Measurements from ENCODE around the gene TNFAIP8L3. TPM values are rescaled to one million over a fixed set of nuclear protein-coding genes. Genes with fewer than 3 reads are reported as not detected.

Gene TNFAIP8L3
- total RNA-seq, 1 donor from 2014 or later, result not detected

DNA sequence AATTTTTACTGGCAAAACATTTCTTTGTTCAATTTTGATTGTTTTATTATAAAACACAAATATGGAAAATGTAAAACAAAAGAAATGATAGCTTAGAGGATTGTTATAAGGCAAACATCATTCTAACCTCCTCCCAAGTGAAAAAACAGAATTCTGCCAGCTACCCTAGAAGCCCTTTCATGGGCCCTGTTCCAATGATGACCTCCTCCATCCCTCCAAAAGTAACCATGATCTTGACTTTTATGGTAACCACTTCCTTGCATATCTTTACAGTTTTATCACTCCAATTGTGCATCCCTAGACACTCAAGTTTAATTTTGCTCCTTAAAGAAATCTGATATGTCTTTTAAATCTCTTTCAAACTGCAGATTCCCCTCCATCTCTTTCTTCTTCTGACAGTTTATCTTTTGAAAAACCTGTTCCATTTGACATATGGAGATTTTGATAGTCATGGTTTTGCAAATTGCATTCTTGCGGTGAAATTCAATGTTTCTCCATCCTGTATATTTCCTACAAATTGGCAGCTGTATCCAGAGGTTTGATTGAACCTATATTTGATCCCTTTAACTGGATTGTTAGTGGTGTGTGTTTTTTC, 27.0 kb upstream of the TNFAIP8L3 start:
- TF ChIP-seq, protein P1, sequence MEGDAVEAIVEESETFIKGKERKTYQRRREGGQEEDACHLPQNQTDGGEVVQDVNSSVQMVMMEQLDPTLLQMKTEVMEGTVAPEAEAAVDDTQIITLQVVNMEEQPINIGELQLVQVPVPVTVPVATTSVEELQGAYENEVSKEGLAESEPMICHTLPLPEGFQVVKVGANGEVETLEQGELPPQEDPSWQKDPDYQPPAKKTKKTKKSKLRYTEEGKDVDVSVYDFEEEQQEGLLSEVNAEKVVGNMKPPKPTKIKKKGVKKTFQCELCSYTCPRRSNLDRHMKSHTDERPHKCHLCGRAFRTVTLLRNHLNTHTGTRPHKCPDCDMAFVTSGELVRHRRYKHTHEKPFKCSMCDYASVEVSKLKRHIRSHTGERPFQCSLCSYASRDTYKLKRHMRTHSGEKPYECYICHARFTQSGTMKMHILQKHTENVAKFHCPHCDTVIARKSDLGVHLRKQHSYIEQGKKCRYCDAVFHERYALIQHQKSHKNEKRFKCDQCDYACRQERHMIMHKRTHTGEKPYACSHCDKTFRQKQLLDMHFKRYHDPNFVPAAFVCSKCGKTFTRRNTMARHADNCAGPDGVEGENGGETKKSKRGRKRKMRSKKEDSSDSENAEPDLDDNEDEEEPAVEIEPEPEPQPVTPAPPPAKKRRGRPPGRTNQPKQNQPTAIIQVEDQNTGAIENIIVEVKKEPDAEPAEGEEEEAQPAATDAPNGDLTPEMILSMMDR (IDR thresholded peaks at IDR 0.05), result no peak
- ATAC-seq (ENCODE audit: low read depth) (no peak), DNase-seq (no peak)
- Mint-ChIP-seq H3K36me3 (ENCODE audit: low read depth) (no peaks in the 10 kb centered on the region), H3K27me3 (peaks cover 14% of the 10 kb centered on the region), H3K9me3 (peaks cover 5% of the 10 kb centered on the region), H3K4me3 (no peak overlapping the region), H3K4me1 (no peaks in the 10 kb centered on the region), H3K27ac (no peak overlapping the region)
- POLR2A ChIA-PET, result no interaction called here
- intact Hi-C loops (cut with micrococcal nuclease), result no loop called here
- CTCF ChIA-PET, result no interaction called here

DNA sequence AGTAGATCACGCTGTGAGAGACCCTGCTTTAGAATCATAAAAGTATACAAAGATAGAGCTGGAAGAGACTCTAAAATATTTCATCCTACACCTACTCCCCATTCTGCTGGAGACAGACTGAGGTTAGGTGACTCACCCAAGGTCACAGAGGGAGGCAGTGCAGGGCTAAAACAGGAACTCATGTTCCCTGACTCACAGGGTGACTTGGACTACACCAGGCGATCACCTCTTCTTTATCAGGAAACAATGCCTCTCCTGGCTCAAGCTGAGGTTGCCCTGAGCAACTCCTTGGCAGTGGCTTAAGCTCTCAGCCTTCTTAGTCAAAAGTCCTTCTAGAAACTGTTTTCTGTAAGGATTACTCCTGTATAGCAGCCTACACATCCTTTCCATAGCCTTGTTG, 26.4 kb upstream of the TNFAIP8L3 start:
- H3K27me3 Mint-ChIP-seq, result peaks cover 14% of the 10 kb centered on the region
- no peak overlapping the region for H3K27ac Mint-ChIP-seq
- H3K4me3 Mint-ChIP-seq, result no peak overlapping the region
- ATAC-seq (ENCODE audit: low read depth), result no peak
- TF ChIP-seq, protein P1 (IDR thresholded peaks at IDR 0.05), result no peak
- POLR2A ChIA-PET, result no interaction called here
- CTCF ChIA-PET, result no interaction called here
- DNase-seq, result no peak
- intact Hi-C loops (cut with micrococcal nuclease), result no loop called here
- no peaks in the 10 kb centered on the region for H3K4me1 Mint-ChIP-seq
- H3K9me3 Mint-ChIP-seq, result peaks cover 5% of the 10 kb centered on the region
- H3K36me3 Mint-ChIP-seq (ENCODE audit: low read depth), result no peaks in the 10 kb centered on the region

DNA sequence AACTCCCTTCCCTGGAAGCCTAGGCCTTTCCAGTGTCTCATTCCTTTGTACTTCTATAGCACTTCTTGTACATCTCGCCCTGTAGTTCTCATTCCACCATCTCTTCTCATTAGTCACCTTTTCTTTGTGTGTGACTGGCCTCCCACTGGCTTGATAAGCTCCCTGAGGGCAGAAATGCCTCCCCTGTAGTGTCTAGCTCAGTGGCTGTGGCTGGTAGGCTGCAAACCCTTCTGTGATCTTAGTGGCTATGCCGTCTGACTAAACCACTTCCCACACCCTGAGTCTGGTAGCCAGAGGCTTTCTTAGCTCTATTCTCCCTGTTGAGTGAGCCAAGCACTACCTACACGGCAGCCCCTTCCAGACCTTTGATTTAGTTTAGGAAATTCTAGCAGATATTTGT, 24.4 kb upstream of the TNFAIP8L3 start:
- ATAC-seq (ENCODE audit: low read depth), result no peak
- ChIA-PET CTCF (no interaction called here), POLR2A (no interaction called here)
- TF ChIP-seq, protein P1 (IDR thresholded peaks at IDR 0.05), result no peak
- no peaks in the 10 kb centered on the region for H3K36me3 Mint-ChIP-seq (ENCODE audit: low read depth)
- no peak for DNase-seq
- H3K27ac Mint-ChIP-seq, result no peak overlapping the region
- no peak overlapping the region for H3K4me3 Mint-ChIP-seq
- H3K4me1 Mint-ChIP-seq, result no peaks in the 10 kb centered on the region
- peaks cover 13% of the 10 kb centered on the region for H3K27me3 Mint-ChIP-seq
- peaks cover 5% of the 10 kb centered on the region for H3K9me3 Mint-ChIP-seq
- intact Hi-C loops (cut with micrococcal nuclease), result no loop called here

DNA sequence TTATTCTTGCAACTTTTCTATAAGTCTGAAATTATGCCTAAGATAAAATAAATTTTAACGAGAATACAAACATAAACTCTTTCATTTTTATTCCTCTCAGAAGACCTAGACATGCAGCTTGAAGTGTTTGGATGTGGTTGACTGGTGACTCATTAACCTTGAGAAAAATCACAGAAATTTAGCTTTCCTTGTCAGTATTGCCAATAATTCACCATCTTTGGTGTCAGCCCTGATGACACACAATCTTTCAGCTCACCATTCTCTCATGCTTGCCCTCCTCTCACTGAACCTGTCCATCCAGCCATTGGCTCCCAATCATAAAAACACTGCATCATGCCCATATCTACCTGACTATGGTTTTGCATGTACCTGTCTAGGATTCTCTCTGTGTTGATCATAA, 22.6 kb upstream of the TNFAIP8L3 start:
- ChIA-PET CTCF (no interaction called here), POLR2A (no interaction called here)
- intact Hi-C loops (cut with micrococcal nuclease), result no loop called here
- ATAC-seq (ENCODE audit: low read depth) (no peak), DNase-seq (no peak)
- H3K4me3 Mint-ChIP-seq, result no peak overlapping the region
- no peak overlapping the region for H3K27ac Mint-ChIP-seq
- H3K27me3 Mint-ChIP-seq, result peaks cover 13% of the 10 kb centered on the region
- H3K9me3 Mint-ChIP-seq, result peaks cover 3% of the 10 kb centered on the region
- H3K4me1 Mint-ChIP-seq, result no peaks in the 10 kb centered on the region
- TF ChIP-seq, protein P1 (IDR thresholded peaks at IDR 0.05), result no peak
- no peaks in the 10 kb centered on the region for H3K36me3 Mint-ChIP-seq (ENCODE audit: low read depth)

DNA sequence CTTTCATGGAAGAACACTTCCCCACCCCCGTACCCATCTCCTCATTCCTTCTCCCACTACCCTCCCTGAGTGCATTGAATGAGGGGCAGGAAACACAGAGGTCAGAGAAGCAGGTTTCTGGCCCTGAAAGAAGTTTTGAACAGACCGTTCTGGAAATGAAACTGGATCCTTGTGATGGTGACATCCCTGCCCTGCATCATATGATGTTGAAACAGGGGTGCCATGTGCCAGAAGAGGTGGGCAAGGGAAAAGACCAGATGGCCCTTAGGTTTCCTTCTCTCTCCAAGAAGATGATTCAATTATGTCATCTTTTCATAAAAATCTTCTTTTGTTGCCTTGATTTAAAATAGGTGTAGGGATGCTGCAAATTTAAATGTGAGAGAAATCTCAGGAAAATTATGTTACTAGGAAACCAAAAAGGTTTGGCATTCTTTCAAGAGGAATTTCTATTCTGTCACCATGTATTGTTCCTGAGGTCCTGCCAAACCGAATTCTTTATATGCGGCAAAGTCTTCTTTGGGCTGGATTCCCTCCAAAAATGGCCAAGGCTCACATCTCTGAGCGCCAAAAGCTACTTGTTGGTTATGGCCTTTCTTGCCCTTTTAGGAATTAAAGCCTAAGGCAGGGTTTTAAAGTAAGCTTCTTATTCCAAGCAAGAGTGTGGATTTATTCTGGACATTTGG, 19.9 kb upstream of the TNFAIP8L3 start:
- no peak for ATAC-seq (ENCODE audit: low read depth)
- H3K36me3 Mint-ChIP-seq (ENCODE audit: low read depth), result no peaks in the 10 kb centered on the region

More for the DNA sequence above, 19.9 kb upstream of the TNFAIP8L3 start:
- Mint-ChIP-seq H3K27me3 (peaks cover 11% of the 10 kb centered on the region), H3K4me3 (no peak overlapping the region), H3K4me1 (no peaks in the 10 kb centered on the region), H3K9me3 (peaks cover 3% of the 10 kb centered on the region), H3K27ac (no peak overlapping the region)
- intact Hi-C loops (cut with micrococcal nuclease), result no loop called here
- DNase-seq, result no peak
- TF ChIP-seq, protein P1 (IDR thresholded peaks at IDR 0.05), result no peak
- ChIA-PET POLR2A (no interaction called here), CTCF (no interaction called here)

Data from activated B cell treated with CpG ODN at 0.5 μM for 24 hours (primary cell).